Measurements from ENCODE around the gene PATZ1.
"Not testable (repeated sequence)": the region's sequence is repeated elsewhere in the genome, so short reads cannot be mapped to it uniquely, and the experiment has no call there.

PATZ1 gene, protein sequence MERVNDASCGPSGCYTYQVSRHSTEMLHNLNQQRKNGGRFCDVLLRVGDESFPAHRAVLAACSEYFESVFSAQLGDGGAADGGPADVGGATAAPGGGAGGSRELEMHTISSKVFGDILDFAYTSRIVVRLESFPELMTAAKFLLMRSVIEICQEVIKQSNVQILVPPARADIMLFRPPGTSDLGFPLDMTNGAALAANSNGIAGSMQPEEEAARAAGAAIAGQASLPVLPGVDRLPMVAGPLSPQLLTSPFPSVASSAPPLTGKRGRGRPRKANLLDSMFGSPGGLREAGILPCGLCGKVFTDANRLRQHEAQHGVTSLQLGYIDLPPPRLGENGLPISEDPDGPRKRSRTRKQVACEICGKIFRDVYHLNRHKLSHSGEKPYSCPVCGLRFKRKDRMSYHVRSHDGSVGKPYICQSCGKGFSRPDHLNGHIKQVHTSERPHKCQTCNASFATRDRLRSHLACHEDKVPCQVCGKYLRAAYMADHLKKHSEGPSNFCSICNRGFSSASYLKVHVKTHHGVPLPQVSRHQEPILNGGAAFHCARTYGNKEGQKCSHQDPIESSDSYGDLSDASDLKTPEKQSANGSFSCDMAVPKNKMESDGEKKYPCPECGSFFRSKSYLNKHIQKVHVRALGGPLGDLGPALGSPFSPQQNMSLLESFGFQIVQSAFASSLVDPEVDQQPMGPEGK

DNA sequence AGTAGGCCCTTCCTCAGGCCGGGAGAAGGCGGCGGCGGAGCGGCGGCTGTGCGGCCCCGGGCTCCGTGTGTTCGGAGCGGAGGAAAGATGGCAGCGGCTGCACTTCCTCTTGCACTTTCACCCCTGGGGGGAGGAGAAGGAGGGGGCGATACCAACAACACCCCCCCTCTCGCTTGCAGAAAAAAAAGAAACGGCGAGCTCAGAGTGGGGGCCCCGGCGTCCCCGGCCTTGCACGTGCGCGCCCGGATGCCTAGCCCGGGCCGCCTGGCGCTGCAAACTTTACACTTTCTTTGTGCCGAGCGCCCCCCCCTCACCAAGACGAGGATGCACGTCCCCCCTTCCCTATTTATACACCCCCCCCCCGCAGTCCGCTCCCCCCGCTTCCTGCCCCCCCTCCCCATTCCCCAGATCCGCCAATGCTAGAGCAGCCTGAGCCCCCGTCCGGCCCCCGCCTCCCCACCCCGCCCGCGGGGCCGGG lies at the start of gene PATZ1:
Gene PATZ1, minus strand, starts transcription at position 92 of the 478 bp plus-strand sequence. CDS start 744 bp downstream, outside the sequence.
- no peak for DNase-seq

GRCh38 chr22:31394326-31394725 lies 48.2 kb upstream of the PATZ1 start:
- DNase-seq, result no peak

DNA sequence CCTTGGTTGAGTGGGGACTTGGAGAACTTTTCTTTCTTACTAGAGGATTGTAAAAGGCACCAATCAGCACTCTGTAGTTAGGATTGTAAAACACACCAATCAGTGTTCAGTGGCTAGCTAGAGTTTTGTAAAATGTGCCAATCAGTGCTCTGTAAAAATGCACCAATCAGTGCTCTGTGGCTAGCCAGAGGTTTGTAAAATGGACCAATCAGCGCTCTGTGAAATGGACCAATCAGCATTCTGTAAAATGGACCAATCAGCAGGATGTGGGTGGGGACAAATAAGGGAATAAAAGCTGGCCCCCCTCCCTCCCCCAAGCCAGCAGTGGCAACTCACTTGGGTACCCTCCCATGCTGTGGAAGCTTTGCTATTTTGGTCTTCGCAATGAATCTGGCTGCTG lies 47.7 kb upstream of the PATZ1 start:
- no peak for DNase-seq

GRCh38 chr22:31378651-31379050 lies 32.5 kb upstream of the PATZ1 start:
- DNase-seq, result not testable (repeated sequence)

- no peak for DNase-seq
These were observed 32.0 kb upstream of the PATZ1 start for GRCh38 chr22:31378123-31378522.

DNA sequence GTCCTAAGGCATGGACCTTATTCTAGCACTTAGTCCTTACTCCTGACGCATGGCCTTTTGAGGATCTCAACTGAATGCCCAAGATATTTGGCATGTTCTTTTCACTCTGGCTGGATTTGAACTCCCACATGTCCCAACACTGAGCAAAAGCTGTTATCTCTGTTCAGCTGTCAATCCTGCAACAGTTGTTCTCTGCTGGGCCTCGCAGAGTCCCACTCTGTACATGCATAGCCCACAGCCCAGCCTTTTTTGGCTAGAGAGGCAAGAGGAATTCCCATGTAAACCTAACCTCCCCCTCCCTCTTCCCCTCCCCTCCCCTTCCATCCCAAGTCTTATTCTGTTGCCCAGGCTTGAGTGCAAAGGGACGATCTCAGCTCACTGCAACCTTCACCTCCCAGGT lies 31.5 kb upstream of the PATZ1 start:
- DNase-seq, result no peak

GRCh38 chr22:31367426-31367825 lies 21.3 kb upstream of the PATZ1 start:
- DNase-seq, result no peak

DNA sequence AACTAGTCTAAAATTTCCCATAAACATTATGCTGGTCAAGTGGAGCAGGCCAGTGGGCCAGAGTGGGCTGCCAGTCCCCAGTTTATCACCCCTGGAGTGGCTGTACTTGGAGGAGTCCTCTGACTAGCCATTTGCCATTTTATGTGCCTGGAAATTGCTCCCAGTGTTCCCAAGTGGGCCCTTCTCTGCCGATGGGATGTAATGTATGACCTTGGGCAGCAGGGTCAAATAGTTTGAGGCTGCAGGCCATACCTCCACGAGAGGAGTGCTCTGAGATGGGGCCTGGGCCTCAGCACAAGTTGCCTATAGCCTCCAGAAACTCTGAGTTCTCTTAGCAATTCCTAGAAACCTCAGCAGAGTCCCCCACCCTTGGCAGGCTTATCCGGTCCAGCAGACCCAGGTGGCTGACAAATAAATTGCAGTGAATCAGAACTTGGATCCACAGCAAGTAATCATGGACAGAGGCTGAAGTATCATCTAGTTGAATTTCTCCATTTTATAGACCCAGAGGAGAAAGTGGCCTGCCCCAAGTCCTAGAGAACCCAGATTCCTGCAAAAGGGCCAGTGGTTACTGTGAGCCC lies 17.8 kb upstream of the PATZ1 start:
- DNase-seq, result no peak

DNA sequence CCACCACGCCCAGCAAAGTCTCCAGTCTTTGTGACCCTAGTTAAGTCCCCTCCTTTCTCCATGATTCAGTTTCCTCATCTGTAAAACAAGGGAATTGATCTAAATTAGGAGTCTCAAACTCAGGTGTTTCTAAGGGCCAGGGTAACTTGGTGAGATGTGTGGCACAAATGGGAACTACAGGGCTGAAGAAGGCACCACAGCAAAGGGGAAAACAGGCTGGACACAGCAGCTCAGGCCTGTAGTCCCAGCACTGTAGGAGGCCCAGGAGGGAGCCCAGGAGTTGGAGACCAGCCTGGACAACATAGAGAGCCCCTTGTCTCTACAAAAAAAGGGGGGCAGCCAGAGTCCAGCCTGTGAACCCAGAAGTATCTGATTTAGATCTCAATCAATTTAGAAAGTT lies 15.6 kb upstream of the PATZ1 start:
- DNase-seq, result no peak

DNA sequence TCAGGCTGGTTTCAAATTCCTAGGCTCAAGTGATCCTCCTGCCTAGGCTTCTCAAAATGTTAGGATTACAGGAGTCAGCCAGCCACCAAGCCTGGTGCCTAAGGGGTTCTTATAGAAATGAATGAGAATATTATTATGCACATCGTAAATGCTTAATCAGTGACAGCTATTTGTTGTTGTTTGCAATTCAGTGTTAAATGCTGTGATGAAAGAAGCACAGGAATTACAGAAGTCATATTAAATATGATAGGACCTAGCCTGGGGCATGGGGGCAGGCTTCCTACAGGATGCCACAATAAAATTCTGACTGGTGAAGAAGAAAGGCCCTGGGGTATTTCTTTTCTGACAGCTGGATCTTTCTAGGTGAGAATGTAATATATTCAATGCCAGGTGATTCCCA lies 13.9 kb upstream of the PATZ1 start:
- no peak for DNase-seq

- no peak for DNase-seq
These were observed 8.4 kb upstream of the PATZ1 start for GRCh38 chr22:31354515-31354914.

GRCh38 chr22:31350410-31350863 lies 4.3 kb upstream of the PATZ1 start:
- no peak for DNase-seq

DNA sequence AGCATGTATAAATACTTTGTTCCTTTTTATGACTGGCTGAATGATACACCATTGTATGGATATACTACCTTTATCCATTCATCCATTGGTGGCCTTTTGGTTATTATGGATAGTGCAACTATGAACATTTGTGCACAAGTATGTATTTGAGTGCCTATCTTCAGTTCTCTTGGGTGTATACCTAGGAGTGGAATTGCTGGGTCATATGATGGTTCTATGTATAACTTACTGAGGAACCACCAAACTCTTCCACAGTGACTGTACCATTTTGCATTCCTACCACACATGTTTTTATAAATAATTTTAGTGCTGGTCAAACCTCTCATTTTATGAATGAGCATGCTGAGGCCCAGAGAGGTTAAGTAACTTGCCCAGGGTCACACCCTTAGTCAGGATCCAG lies 3.8 kb upstream of the PATZ1 start:
- DNase-seq, result no peak

- no peak for DNase-seq
These were observed 2.6 kb upstream of the PATZ1 start for GRCh38 chr22:31348766-31349165.

DNA sequence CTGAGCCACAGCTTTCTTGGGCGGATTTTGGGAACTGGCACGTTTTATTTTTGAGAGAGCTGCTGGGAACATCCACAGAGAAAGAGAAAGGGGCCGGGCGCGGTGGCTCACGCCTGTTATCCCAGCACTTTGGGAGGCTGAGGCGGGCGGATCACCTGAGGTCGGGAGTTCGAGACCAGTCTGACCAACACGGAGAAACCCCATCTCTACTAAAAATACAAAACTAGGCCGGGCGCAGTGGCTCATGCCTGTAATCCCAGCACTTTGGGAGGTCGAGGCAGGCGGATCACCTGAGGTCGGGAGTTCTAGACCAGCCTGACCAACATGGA lies 1.8 kb upstream of the PATZ1 start:
- DNase-seq, result not testable (repeated sequence)

DNA sequence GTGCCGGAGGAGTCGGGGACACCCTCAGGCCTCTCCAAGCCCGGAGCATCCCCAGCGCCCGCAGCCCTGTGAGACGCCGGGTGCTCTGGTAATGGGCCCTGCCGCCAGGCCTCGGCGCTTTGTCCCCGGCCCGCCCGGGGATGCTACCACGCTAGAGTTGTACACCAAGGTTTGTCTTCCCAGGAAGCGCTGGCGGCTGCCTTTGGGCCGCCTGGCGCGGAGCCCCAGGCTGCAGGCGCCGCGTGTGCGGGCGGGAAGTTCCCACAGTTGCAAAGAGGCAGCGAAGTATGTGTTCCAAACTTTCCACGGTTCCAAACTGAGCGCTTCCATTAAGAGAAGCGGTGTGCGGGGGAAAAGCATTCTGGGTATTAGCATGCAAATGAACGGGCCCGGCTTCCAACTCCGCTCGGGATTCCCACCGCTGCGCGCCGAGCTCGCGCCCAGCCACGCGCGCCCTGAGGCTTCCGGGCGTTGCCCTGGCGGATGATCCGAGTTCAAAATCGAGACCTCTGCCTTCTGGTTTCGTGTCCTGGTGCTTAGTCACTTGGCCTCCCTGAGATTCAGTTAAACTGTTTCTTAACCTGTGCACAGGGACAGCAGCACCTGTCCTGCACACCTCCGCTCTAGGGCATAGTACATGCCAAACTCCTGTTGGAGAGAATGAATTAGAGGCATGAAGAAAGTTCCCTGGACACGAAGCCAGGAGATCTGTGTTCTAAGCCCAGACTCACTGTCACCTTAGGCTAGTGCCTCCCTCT lies 1.3 kb upstream of the PATZ1 start:
- no peak for DNase-seq

- DNase-seq, result no peak
These were observed 646 bp upstream of the PATZ1 start for GRCh38 chr22:31346733-31347250.

GRCh38 chr22:31345331-31346254 lies 553 bp downstream of the PATZ1 start:
- no peak for DNase-seq

DNA sequence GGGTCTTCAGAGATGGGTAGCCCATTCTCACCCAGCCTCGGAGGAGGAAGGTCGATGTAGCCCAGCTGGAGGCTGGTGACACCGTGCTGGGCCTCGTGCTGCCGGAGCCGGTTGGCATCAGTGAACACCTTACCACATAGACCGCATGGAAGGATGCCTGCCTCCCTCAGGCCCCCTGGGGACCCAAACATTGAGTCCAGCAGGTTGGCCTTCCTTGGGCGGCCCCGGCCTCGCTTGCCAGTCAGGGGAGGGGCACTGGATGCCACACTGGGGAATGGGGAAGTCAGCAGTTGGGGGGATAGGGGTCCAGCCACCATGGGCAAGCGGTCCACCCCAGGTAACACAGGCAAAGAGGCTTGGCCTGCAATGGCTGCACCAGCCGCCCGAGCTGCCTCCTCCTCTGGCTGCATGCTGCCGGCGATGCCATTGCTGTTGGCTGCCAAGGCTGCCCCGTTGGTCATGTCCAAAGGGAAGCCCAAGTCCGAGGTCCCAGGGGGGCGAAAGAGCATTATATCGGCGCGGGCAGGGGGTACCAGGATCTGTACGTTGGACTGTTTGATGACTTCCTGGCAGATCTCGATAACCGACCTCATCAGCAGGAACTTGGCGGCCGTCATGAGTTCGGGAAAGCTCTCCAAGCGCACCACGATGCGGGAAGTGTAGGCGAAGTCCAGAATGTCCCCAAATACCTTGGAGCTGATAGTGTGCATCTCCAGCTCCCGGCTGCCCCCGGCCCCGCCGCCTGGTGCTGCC lies 1.4 kb downstream of the PATZ1 start:
- no peak for DNase-seq

DNA sequence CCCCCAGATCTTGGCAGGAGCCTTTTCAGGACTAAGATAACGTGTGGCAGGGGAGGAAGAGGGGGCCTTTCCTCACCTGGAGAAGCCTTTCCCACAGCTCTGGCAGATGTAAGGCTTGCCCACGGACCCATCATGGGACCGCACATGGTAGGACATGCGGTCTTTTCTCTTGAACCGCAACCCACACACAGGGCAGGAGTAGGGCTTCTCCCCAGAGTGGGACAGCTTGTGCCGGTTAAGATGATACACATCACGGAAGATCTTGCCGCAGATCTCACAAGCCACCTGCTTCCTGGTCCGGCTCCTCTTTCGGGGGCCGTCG lies 1.9 kb downstream of the PATZ1 start:
- DNase-seq, result no peak
